Cerebellar nuclear complex (tissue), 1 donor: Measurements from ENCODE around the gene BMAL1.

ENCODE experiments used
- DNase-seq, 2 experiments: peaks; one replicate each; lab custom pipeline; 2025; lab: John Stamatoyannopoulos, UW

BMAL1 gene

GRCh38 chr11:13291800-13292199 lies 14.2 kb downstream of the BMAL1 start:
- no peak for DNase-seq

- no peak for DNase-seq
Measured at GRCh38 chr11:13292970-13293369, 15.4 kb downstream of the BMAL1 start.

GRCh38 chr11:13294178-13294577 lies 16.6 kb downstream of the BMAL1 start:
- no peak for DNase-seq

GRCh38 chr11:13294771-13295579 lies 17.4 kb downstream of the BMAL1 start:
- DNase-seq, result no peak

- no peak for DNase-seq
Measured at GRCh38 chr11:13297308-13297916, 19.8 kb downstream of the BMAL1 start.

GRCh38 chr11:13297917-13298356 lies 20.3 kb downstream of the BMAL1 start:
- DNase-seq, result no peak

GRCh38 chr11:13298765-13299164 lies 21.2 kb downstream of the BMAL1 start:
- DNase-seq, result no peak

- no peak for DNase-seq
Measured at GRCh38 chr11:13301522-13301921, 23.9 kb downstream of the BMAL1 start.

GRCh38 chr11:13302420-13302958 lies 24.9 kb downstream of the BMAL1 start:
- no peak for DNase-seq

GRCh38 chr11:13303668-13304649 lies 26.4 kb downstream of the BMAL1 start:
- DNase-seq, result no peak

GRCh38 chr11:13304655-13305335 lies 27.2 kb downstream of the BMAL1 start:
- DNase-seq, result no peak

GRCh38 chr11:13308704-13309103 lies 31.1 kb downstream of the BMAL1 start:
- DNase-seq, result no peak

- no peak for DNase-seq
Measured at GRCh38 chr11:13309156-13309555, 31.6 kb downstream of the BMAL1 start.

GRCh38 chr11:13310443-13310842 lies 32.9 kb downstream of the BMAL1 start:
- DNase-seq, result no peak

GRCh38 chr11:13311570-13311969 lies 34.0 kb downstream of the BMAL1 start:
- no peak for DNase-seq

- no peak for DNase-seq
Measured at GRCh38 chr11:13313005-13313819, 35.6 kb downstream of the BMAL1 start.

GRCh38 chr11:13314676-13315394 lies 37.2 kb downstream of the BMAL1 start:
- DNase-seq, result no peak

GRCh38 chr11:13315517-13316432 lies 38.2 kb downstream of the BMAL1 start:
- DNase-seq, result no peak

GRCh38 chr11:13316528-13316961 lies 39.0 kb downstream of the BMAL1 start:
- DNase-seq, result no peak
